Mesenteric fat pad (tissue), 1 donor: Measurements from ENCODE around the gene MAPK6. TPM values are rescaled to one million over a fixed set of nuclear protein-coding genes. Genes with fewer than 3 reads are reported as not detected.
A peak's percentile ranks its signal among the peaks of the same experiment; 100 is the strongest.
"Not testable (repeated sequence)": the region's sequence is repeated elsewhere in the genome, so short reads cannot be mapped to it uniquely, and the experiment has no call there.

Source experiments
- DNase-seq: peaks from one replicate; pipeline ENCODE4 v3.0.0-alpha.2; 2020; ENCODE audit warnings: low spot score
- long read RNA-seq: library from polyadenylated mRNA; unstranded; transcript quantifications from one replicate; pipeline ENCODE4 v2.0.0, GENCODE V29; 2020
- total RNA-seq: library from RNA; stranded (reverse); fragmentation: NEBNext Ultra II Directional; extraction: Animal tissue kit (Norgen Biotek cat#: 25700); gene quantifications from one replicate; pipeline ENCODE4 v1.2.1, GENCODE V29; 2021
- donor health status: DM: yes; HTN: yes; CAD: no.

The MAPK6 gene
- total RNA-seq = 32.1 TPM
- long read RNA-seq, full-length matches to known transcripts = 14 of 32 reads
- long read RNA-seq, partial matches to known transcripts = 5 of 32 reads
- long read RNA-seq, other reads (novel, unspliced or antisense) = 13 of 32 reads

DNA sequence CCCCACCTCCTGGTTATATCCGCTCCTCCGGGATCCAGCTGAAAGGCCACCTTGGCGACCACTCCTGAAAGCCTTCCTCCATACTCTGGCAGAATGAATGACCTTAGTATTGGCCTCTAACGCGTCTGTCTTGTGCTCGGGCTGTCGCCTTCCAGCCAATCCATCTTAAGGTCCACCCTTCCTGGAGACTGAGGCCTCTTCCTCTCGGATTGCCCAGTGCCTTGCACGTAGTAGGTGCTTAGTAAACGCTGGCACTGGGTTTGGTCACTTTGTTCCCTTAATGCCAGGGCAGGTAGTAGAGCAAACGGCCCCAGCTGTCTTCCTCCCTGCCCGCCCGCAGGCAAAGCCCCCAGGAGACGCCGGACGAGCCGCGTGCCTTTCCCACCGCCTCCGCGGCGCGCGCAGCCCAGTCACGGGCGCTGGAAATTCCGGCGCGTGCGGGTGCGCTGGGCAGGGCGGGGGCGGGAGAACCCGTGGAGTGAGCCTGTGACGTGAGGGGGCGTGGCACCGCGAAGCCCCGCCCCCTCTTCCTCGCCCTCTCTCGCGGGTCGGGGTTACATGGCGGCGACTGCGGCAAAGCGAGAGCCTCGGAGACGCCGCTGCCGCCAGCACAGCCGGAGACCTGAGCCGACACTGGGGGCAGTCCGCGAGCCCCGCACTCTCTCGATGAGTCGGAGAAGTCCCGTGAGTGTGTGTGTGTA is at the start of gene MAPK6:
MAPK6 (plus strand) TSS at position 527 of the 701 bp plus-strand sequence. CDS start 27,242 bp downstream, outside the sequence.
- peak; percentile 98 for DNase-seq

DNA sequence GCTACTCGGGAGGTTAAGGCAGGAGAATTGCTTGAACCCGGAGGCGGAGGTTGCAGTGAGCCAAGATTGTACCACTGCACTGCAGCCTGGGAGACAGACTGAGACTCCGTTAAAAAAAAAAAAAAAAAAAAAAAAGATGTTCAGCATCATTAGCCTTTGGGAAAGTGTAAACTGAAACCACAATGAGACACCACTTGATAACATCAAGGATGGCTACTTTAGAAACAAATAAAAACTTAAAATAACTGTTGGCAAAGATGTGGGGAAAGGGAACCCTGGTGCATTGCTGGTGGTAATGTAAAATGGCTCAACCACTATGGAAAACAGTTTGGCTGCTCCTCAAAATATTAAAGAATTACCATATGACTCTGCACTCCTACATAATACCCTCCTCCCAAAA is 49.3 kb upstream of the MAPK6 start:
- no peak for DNase-seq

DNA sequence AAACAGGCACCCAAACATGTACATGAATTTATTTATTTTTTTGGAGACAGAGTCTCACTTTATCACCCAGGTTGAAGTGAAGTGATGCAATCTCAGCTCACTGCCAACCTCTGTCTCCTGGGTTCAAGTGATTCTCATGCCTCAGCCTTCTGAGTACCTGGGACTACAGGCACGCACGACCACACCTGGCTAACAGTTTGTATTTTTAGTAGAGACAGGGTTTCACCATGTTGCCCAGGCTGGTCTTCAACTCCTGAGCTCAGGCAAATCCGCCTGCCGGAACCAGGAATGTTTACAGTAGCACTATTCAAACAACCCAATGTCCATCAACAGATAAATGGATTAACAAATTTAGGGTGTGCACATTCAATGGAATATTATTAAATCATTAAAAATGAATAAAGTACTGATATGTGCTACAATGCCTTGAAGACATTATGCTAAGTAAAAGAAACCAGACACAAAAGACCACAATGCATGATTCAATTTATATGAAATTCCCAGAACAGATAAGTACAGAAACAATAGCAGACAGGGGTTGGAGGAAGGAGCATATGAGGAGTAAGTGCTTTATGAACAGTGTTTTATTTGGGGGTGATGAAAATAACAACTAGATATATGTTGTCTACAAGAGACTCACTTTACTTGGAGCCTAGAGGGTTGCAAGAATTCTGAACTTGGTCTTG is 48.7 kb upstream of the MAPK6 start:
- DNase-seq = no peak

GRCh38 chr15:51971032-51971374 is 48.0 kb upstream of the MAPK6 start:
- DNase-seq = no peak

- DNase-seq = peak; percentile 92
These were observed 47.5 kb upstream of the MAPK6 start, which contains the start of gene LEO1 for GRCh38 chr15:51971375-51972133. LEO1 (minus strand) TSS chr15:51971778; CDS start chr15:51971745, 33 bp downstream.

GRCh38 chr15:51973220-51973619 is 45.8 kb upstream of the MAPK6 start:
- no peak for DNase-seq

DNA sequence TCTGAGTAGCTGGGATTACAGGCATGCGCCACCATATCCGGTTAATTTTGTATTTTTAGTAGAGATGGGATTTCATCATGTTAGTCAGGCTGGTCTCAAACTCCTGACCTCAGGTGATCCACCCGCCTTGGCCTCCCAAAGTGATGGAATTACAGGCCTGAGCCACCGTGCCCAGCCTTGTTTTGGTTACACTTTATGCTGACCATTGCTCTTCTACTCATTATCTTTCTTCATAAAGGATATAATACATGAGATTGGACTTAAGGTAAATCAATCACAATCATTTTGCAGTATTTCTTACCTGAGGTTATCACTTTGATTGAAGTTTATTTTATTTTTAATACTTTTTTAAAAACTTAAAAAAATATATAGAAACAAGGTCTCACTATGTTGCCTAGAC is 45.2 kb upstream of the MAPK6 start:
- no peak for DNase-seq

- no peak for DNase-seq
These were observed 36.8 kb upstream of the MAPK6 start for GRCh38 chr15:51982013-51982769.

DNA sequence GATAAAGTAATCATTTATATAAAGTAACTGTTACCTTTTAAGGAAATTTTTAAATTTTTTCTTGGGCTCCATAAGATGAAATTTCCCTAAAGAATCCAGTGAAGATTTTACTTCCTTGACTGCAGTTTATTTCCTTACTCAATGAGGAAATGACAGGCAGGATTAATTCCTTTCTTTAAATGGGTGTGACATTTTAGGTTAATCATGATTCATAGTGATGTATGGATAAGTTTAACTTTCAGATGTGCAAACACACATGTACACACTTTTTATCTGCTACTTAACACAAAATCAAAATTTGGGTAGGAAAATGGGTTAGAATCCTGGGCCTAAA is 36.3 kb upstream of the MAPK6 start:
- no peak for DNase-seq

DNA sequence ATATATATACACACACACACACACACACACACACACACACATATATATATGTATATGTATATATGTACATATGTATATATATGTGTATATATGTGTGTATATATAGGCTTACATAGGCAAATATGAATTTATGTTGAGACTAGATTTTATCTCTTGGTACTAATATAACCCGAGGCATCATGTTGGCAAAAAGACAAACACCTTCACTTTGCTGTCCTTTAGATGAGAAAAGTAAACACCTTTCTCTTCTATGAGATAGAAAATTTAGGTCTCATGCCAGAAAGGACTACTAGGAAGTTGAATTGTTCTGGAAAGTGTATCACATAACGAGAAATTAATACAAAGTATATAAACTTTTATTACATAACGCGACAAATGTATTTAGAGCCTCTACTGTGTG is 27.9 kb upstream of the MAPK6 start:
- DNase-seq = no peak

GRCh38 chr15:51992953-51993352 is 26.1 kb upstream of the MAPK6 start:
- DNase-seq = no peak

GRCh38 chr15:52002351-52002750 is 16.7 kb upstream of the MAPK6 start:
- no peak for DNase-seq

DNA sequence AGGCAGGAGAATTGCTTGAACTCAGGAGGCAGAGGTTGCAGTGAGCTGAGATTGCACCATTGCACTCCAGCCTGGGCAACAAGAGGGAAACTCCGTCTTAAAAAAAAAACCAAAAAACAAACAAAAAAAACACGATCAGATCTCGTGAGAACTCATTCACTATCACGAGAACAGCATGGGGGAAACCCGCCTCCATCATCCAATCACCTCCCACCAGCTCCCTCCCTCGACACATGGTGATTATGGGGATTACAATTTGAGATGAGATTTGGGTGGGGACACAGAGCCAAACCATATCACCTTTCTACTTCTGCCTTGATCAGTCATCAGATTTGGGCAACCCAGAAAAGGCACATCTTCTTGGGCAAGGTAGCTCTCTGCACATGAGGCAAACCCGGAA is 15.9 kb upstream of the MAPK6 start:
- DNase-seq = not testable (repeated sequence)

DNA sequence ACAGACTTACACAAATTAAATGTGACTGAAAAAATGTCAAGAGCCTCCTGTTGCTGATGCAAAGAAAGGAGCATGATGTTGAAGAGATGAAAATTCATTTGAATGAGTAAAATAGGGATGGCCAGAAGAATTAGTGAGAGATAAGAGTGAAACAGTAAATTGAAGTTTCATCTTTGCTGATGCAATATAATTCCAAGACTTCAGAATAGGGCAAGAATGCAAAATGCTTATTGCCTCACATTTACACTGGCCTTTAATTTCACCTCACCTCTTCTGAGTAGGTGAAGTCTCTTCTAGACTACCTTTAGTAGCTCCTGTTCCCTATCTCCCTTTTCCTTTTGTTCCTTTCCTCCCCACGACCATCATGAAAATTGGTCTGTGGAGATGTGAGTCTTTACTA is 15.3 kb upstream of the MAPK6 start:
- DNase-seq = no peak

- DNase-seq = no peak
These were observed 14.2 kb upstream of the MAPK6 start for GRCh38 chr15:52004806-52005205.

DNA sequence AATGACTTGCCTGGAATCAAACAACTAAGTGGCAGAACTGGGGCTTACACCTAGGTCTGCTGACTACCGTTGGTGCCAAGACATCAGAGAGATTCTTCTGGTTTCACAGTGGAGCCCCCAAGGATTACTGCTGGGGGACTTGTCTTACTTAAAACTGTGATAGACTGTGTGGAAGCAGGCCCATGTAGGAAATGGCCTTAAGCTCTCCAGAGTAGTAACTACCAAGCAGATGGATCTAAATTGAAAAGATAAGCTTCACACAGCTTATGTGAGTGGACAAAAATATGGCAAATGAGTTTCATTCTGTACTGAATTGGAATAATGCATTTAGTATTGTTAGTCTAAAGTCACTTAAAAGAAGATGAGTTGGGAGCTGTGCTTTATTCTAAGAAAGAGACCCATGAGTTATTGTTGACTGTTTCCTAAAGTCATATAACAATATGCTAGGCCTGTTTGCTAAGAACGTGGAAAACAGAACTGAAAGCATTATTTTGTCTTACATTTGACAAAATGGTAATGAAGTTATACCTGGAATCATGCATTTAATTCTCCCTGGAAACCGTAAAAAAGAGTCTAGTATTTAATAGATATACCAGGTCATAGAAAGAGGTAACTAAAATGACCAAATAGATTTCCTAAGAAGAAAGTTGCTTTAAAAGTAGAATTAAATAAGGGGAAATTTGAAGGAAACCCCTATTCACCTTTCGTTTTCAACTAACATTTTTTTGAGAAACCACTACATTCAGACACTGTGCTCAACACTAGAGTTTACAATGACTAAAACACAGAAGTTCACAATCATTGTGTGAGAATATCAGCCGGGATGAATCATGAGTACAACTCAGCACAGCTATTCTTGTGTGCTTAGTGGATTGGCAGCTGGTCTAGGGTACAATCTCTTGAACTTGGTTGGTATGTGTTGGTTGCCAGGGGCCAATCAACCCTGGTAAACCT is 13.0 kb upstream of the MAPK6 start:
- no peak for DNase-seq

GRCh38 chr15:52006702-52007340 is 12.2 kb upstream of the MAPK6 start:
- DNase-seq = no peak

DNA sequence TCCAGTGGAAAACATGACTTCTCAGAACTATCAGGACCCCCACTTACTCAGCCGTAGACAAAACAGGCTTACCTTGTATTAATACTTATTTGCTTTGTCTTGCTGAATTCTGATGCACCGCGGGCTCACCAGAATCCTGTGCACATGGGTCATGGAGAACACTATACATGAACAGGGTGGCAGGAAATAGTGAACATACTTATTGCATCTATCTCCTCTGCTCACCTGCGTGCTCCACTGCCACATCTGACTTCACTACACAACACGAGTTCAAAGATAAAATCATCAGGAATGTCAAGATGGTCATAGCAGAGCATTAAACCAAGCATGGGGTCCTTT is 10.7 kb upstream of the MAPK6 start:
- DNase-seq = no peak

- DNase-seq = no peak
These were observed 10.2 kb upstream of the MAPK6 start for GRCh38 chr15:52008698-52009434.
